Muscle layer of colon (tissue), 2 donors: ENCODE results near the gene B2M.
"Not testable (repeated sequence)": the region's sequence is repeated elsewhere in the genome, so short reads cannot be mapped to it uniquely, and the experiment has no call there.

Source experiments
- H3K27ac ChIP-seq: one replicate; pipeline ENCODE4 v1.7.0; 2013; ENCODE audit warnings: low read depth, mild to moderate bottlenecking, low read length, moderate library complexity
- H3K27me3 ChIP-seq, 2 donors: one replicate each; pipeline ENCODE4 v1.7.0; 2013; ENCODE audit warnings: low read length in 2 of 2, mild to moderate bottlenecking in 2 of 2; ENCODE audit not compliant: insufficient read depth in 2 of 2, control insufficient read depth in 1 of 2
- H3K36me3 ChIP-seq: one replicate; pipeline ENCODE4 v1.7.0; 2013; ENCODE audit warnings: mild to moderate bottlenecking, low read length; ENCODE audit not compliant: insufficient read depth
- H3K4me1 ChIP-seq: one replicate; pipeline ENCODE4 v1.7.0; 2013; ENCODE audit warnings: mild to moderate bottlenecking, low read length; ENCODE audit not compliant: insufficient read depth
- H3K4me3 ChIP-seq, 2 donors: one replicate each; pipeline ENCODE4 v1.7.0; 2013; ENCODE audit warnings: low read length in 2 of 2, low read depth in 1 of 2, mild to moderate bottlenecking in 1 of 2, moderate library complexity in 1 of 2
- H3K9ac ChIP-seq: one replicate; pipeline ENCODE4 v1.7.0; 2013; ENCODE audit warnings: low read length
- H3K9me3 ChIP-seq: one replicate; pipeline ENCODE4 v1.7.0; 2013; ENCODE audit warnings: mild to moderate bottlenecking, low read length
- donor health status: abdominal sarcoma.
- donor health status: Adenocarcinoma of cecum.

B2M gene

DNA sequence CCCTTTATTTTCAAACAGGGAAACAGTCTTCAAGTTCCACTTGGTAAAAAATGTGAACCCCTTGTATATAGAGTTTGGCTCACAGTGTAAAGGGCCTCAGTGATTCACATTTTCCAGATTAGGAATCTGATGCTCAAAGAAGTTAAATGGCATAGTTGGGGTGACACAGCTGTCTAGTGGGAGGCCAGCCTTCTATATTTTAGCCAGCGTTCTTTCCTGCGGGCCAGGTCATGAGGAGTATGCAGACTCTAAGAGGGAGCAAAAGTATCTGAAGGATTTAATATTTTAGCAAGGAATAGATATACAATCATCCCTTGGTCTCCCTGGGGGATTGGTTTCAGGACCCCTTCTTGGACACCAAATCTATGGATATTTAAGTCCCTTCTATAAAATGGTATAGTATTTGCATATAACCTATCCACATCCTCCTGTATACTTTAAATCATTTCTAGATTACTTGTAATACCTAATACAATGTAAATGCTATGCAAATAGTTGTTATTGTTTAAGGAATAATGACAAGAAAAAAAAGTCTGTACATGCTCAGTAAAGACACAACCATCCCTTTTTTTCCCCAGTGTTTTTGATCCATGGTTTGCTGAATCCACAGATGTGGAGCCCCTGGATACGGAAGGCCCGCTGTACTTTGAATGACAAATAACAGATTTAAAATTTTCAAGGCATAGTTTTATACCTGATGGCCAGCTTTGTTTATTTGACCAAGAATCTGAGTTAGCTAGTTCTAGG, 7.0 kb downstream of the B2M start:
- Histone ChIP-seq H3K27ac (no peak overlapping the region), H3K4me3 (no peak overlapping the region), H3K27me3 (no peaks in the 10 kb centered on the region), H3K9me3 (no peaks in the 10 kb centered on the region), H3K4me1 (peaks cover 11% of the 10 kb centered on the region), H3K9ac (no peak overlapping the region), H3K36me3 (peaks cover 39% of the 10 kb centered on the region)

- peaks cover 6% of the 10 kb centered on the region for H3K4me1 ChIP-seq
- H3K9ac ChIP-seq, result no peak overlapping the region
- H3K27me3 ChIP-seq, result no peaks in the 10 kb centered on the region
- no peak overlapping the region for H3K4me3 ChIP-seq
- H3K9me3 ChIP-seq, result no peaks in the 10 kb centered on the region
- H3K36me3 ChIP-seq, result peaks cover 39% of the 10 kb centered on the region
- no peak overlapping the region for H3K27ac ChIP-seq
Observed at GRCh38 chr15:44718927-44719292, 7.6 kb downstream of the B2M start.

DNA sequence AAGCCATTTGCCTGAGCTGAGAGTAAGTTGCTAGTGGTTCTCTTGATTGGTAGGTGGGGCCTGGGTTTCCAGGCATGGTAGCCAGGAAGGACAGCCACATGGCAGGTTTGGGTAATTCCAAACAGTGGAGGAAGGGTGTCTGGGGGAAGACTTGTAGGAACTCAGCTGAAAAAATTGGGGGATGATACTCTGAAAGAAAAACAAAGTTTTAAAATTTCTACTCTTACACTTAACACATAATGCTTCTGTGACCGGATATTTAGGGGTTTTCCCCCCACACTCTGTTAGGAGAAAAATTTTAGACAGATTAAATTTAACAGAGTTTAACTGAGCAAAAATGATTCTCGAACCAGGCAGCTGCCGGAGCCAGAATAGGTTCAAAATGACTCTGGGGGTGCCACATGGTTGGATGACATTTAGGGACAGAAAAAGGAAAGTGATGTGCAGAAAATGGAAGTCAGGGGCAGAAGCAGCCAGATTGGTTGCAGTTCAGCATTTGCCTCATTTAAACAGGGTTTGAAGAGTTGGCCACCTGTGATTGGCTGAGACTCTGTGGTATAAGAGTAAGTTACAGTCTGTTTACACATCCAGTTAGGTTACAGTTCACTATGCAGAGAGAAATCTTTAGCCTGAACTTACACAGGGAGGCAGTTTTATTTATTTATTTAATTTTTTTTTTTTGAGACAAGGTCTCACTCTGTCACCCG, 8.1 kb downstream of the B2M start:
- H3K9me3 ChIP-seq, result no peaks in the 10 kb centered on the region
- H3K4me3 ChIP-seq, result no peak overlapping the region
- H3K9ac ChIP-seq, result no peak overlapping the region
- H3K27ac ChIP-seq, result no peak overlapping the region
- peaks cover under 1% of the 10 kb centered on the region for H3K4me1 ChIP-seq
- H3K27me3 ChIP-seq, result no peaks in the 10 kb centered on the region
- peaks cover 39% of the 10 kb centered on the region for H3K36me3 ChIP-seq

- not testable (repeated sequence) for H3K4me1 ChIP-seq, H3K4me3 ChIP-seq
- peaks cover 38% of the 10 kb centered on the region for H3K36me3 ChIP-seq
Observed at GRCh38 chr15:44720000-44720435, 8.7 kb downstream of the B2M start.

GRCh38 chr15:44720460-44721176, 9.3 kb downstream of the B2M start:
- Histone ChIP-seq H3K27me3 (no peaks in the 10 kb centered on the region), H3K4me3 (no peak overlapping the region), H3K9me3 (no peaks in the 10 kb centered on the region), H3K4me1 (no peaks in the 10 kb centered on the region), H3K27ac (no peak overlapping the region), H3K36me3 (peaks cover 32% of the 10 kb centered on the region), H3K9ac (no peak overlapping the region)

More at GRCh38 chr15:44720000-44720435, 8.7 kb downstream of the B2M start:
- H3K27me3 ChIP-seq, H3K27ac ChIP-seq, H3K9me3 ChIP-seq, H3K9ac ChIP-seq: not testable (repeated sequence)

DNA sequence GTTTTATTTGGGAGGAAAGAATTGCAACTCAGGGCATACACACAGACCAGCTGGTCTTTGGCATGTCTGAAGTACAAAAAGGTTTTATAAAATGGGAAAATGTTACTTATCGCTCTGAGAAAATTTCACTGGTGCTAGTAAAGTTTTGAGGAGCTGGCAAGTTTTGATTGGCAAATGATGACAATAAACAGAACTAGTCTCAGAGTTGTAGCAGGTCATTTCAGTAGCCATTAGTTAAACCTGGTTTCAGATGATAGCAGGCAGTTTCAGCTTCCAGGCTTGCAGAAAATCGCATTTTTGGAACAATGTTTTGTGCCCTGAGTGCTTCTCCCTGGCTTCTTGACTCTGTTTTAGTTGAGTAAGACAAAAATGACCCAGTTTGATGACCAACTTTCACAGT, 10.7 kb downstream of the B2M start:
- no peak overlapping the region for H3K27ac ChIP-seq
- H3K36me3 ChIP-seq, result peaks cover 18% of the 10 kb centered on the region
- H3K9ac ChIP-seq, result no peak overlapping the region
- peaks cover 11% of the 10 kb centered on the region for H3K4me1 ChIP-seq
- H3K9me3 ChIP-seq, result no peaks in the 10 kb centered on the region
- H3K4me3 ChIP-seq, result no peak overlapping the region
- no peaks in the 10 kb centered on the region for H3K27me3 ChIP-seq

GRCh38 chr15:44726136-44726535, 14.8 kb downstream of the B2M start:
- H3K27me3 ChIP-seq, result no peaks in the 10 kb centered on the region
- H3K4me3 ChIP-seq, result no peak overlapping the region
- H3K9me3 ChIP-seq, result no peaks in the 10 kb centered on the region
- H3K36me3 ChIP-seq, result no peaks in the 10 kb centered on the region
- H3K27ac ChIP-seq, result no peak overlapping the region
- no peak overlapping the region for H3K9ac ChIP-seq
- peaks cover 21% of the 10 kb centered on the region for H3K4me1 ChIP-seq

- H3K27me3 ChIP-seq, result no peaks in the 10 kb centered on the region
- peak overlapping the region; percentile 92 for H3K27ac ChIP-seq
- H3K9ac ChIP-seq, result no peak overlapping the region
- H3K4me3 ChIP-seq, result no peak overlapping the region
- H3K9me3 ChIP-seq, result no peaks in the 10 kb centered on the region
- H3K4me1 ChIP-seq, result peaks cover 21% of the 10 kb centered on the region
- H3K36me3 ChIP-seq, result peaks cover 4% of the 10 kb centered on the region
Observed at GRCh38 chr15:44726568-44727484, 15.5 kb downstream of the B2M start.

GRCh38 chr15:44727485-44728231, 16.3 kb downstream of the B2M start:
- Histone ChIP-seq H3K27ac (peak overlapping the region; percentile 92), H3K4me1 (peaks cover 21% of the 10 kb centered on the region), H3K9ac (no peak overlapping the region), H3K4me3 (peak overlapping the region in 1 of 2 donors; percentile 30), H3K27me3 (no peaks in the 10 kb centered on the region), H3K36me3 (peaks cover 11% of the 10 kb centered on the region), H3K9me3 (no peaks in the 10 kb centered on the region)

DNA sequence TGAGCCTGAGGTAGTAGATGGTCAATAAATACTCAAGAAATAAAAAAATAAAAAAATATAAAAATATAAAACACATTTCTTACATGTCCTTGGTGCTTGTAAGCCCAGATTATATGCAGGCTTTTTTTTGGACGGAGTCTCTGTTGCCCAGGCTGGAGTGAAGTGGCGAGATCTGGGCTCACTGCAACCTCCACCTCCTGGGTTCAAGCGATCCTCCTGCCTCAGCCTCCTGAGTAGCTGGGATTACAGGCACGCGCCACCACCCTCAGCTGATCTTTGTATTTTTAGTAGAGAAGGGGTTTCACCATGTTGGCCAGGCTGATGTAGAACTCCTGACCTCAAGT, 16.9 kb downstream of the B2M start:
- not testable (repeated sequence) for H3K9me3 ChIP-seq, H3K27me3 ChIP-seq
- H3K36me3 ChIP-seq, result peaks cover 11% of the 10 kb centered on the region
- peaks cover 21% of the 10 kb centered on the region for H3K4me1 ChIP-seq
- H3K4me3 ChIP-seq, result peak overlapping the region; percentile 30 to 88
- H3K27ac ChIP-seq, result peak overlapping the region; percentile 92
- peak overlapping the region; percentile 47 for H3K9ac ChIP-seq
